ENCODE measurements around the gene MGST2.

The MGST2 gene

DNA sequence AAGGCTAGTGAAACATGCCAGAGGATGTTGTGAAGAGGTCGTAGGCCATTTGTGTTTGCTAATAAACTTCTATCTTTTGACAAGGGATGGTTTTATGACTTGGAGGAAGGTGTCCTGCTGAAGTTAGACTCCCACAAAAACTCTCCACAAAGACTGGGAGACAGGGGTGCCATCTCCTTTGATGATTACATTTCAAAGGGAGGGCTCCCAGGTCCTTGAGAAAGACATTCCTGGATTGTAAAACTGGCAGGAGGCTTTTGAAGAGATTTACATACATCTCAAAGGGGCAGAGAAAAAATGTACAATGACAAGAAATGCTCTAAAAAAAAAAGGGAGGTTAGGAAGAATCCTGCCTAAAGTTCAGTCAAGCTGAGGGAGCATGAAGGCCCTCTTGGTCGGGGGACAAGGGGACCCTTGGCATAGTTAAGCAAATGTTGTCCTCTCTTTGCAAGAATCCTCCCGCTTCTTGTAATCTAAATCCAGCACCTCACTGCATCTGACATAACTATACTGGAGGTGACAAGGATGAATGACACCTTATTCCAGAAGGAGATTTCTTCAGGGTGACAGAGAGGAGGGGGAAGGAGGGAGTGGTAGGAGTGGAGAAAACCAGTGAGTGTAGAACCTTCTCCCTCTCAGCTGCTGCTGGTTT is 41.1 kb upstream of the MGST2 start:
- Histone ChIP-seq H3K4me1 (ENCODE audit: insufficient read depth, poor library complexity, severe bottlenecking) (no peaks in the 10 kb centered on the region), H3K36me3 (ENCODE audit: low read depth) (no peaks in the 10 kb centered on the region), H3K27me3 (ENCODE audit: insufficient read depth, poor library complexity, severe bottlenecking) (no peaks in the 10 kb centered on the region), H3K27ac (ENCODE audit: poor library complexity, severe bottlenecking) (no peak overlapping the region), H3K4me3 (ENCODE audit: severe bottlenecking) (no peak overlapping the region), H3K9me3 (ENCODE audit: severe bottlenecking) (no peaks in the 10 kb centered on the region)
- ATAC-seq (ENCODE audit: low read depth) (no peak), DNase-seq (ENCODE audit: low spot score) (no peak)
- TF ChIP-seq, protein P1, sequence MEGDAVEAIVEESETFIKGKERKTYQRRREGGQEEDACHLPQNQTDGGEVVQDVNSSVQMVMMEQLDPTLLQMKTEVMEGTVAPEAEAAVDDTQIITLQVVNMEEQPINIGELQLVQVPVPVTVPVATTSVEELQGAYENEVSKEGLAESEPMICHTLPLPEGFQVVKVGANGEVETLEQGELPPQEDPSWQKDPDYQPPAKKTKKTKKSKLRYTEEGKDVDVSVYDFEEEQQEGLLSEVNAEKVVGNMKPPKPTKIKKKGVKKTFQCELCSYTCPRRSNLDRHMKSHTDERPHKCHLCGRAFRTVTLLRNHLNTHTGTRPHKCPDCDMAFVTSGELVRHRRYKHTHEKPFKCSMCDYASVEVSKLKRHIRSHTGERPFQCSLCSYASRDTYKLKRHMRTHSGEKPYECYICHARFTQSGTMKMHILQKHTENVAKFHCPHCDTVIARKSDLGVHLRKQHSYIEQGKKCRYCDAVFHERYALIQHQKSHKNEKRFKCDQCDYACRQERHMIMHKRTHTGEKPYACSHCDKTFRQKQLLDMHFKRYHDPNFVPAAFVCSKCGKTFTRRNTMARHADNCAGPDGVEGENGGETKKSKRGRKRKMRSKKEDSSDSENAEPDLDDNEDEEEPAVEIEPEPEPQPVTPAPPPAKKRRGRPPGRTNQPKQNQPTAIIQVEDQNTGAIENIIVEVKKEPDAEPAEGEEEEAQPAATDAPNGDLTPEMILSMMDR (IDR thresholded peaks at IDR 0.05; ENCODE audit: poor library complexity, severe bottlenecking) = no peak

- TF ChIP-seq, protein P1 (IDR thresholded peaks at IDR 0.05; ENCODE audit: poor library complexity, severe bottlenecking) = no peak
- Histone ChIP-seq H3K4me3 (ENCODE audit: severe bottlenecking) (no peak overlapping the region), H3K4me1 (ENCODE audit: insufficient read depth, poor library complexity, severe bottlenecking) (no peaks in the 10 kb centered on the region), H3K36me3 (ENCODE audit: low read depth) (no peaks in the 10 kb centered on the region), H3K27me3 (ENCODE audit: insufficient read depth, poor library complexity, severe bottlenecking) (no peaks in the 10 kb centered on the region), H3K27ac (ENCODE audit: poor library complexity, severe bottlenecking) (no peak overlapping the region), H3K9me3 (ENCODE audit: severe bottlenecking) (no peaks in the 10 kb centered on the region)
- DNase-seq (ENCODE audit: low spot score) = no peak
- ATAC-seq (ENCODE audit: low read depth) = no peak
These were observed 40.5 kb upstream of the MGST2 start for GRCh38 chr4:139625093-139625455.

GRCh38 chr4:139625482-139625881 is 40.1 kb upstream of the MGST2 start:
- no peak overlapping the region for H3K27ac ChIP-seq (ENCODE audit: poor library complexity, severe bottlenecking)
- no peak for ATAC-seq (ENCODE audit: low read depth)
- no peaks in the 10 kb centered on the region for H3K36me3 ChIP-seq (ENCODE audit: low read depth)
- no peaks in the 10 kb centered on the region for H3K4me1 ChIP-seq (ENCODE audit: insufficient read depth, poor library complexity, severe bottlenecking)
- no peak overlapping the region for H3K4me3 ChIP-seq (ENCODE audit: severe bottlenecking)
- H3K27me3 ChIP-seq (ENCODE audit: insufficient read depth, poor library complexity, severe bottlenecking) = no peaks in the 10 kb centered on the region
- TF ChIP-seq, protein P1 (IDR thresholded peaks at IDR 0.05; ENCODE audit: poor library complexity, severe bottlenecking) = no peak
- no peak for DNase-seq (ENCODE audit: low spot score)
- H3K9me3 ChIP-seq (ENCODE audit: severe bottlenecking) = no peaks in the 10 kb centered on the region

DNA sequence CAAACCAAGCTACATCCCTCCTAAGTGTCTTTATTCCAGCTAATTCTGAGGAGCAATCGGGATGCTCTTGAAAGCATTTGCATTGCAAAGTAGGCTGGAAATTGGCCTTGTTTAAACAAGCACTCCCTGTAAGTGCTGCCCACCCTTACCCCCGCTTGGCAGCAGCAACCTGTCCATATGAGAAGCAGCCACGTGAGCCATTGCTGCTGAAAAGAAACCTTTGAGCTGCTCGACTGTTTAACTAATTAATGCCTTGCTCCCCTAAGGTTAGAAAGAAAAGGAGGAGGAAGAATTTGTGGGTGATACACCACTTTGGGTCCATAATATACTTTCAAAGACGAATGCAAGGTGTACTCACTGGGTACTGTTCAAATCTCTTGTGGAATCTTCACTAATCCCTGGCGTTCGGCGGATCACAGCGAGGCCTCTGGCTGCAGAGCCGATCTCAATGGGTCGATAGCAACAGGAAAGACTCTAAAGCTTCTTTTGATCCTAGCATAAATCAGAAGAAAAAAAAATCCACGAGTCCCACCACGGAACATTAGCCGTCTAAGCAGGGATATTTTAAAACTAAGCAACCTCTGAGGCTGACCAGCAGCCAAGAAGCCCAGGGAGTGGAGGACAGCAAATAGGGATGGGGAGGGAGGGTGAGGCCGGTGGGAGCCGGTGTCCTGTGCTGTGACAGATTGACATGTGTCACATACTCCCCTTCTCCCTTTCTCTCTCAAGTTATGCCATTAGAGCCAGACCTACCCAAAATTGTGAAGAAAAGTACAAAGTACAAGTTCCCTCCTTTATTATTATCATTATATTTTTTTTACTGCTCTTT is 37.2 kb upstream of the MGST2 start:
- no peak for DNase-seq (ENCODE audit: low spot score)

More for the DNA sequence above, 37.2 kb upstream of the MGST2 start:
- H3K27ac ChIP-seq (ENCODE audit: poor library complexity, severe bottlenecking) = no peak overlapping the region
- no peak for ATAC-seq (ENCODE audit: low read depth)
- H3K4me1 ChIP-seq (ENCODE audit: insufficient read depth, poor library complexity, severe bottlenecking) = no peaks in the 10 kb centered on the region
- no peaks in the 10 kb centered on the region for H3K36me3 ChIP-seq (ENCODE audit: low read depth)
- H3K9me3 ChIP-seq (ENCODE audit: severe bottlenecking) = no peaks in the 10 kb centered on the region
- no peak overlapping the region for H3K4me3 ChIP-seq (ENCODE audit: severe bottlenecking)
- H3K27me3 ChIP-seq (ENCODE audit: insufficient read depth, poor library complexity, severe bottlenecking) = no peaks in the 10 kb centered on the region
- TF ChIP-seq, protein P1 (IDR thresholded peaks at IDR 0.05; ENCODE audit: poor library complexity, severe bottlenecking) = no peak
